Stomach (tissue), 4 donors: ENCODE data around the gene REV3L.

ENCODE experiments used
- EP300 ChIP-seq: sonication (generic); formaldehyde crosslinking; IDR thresholded peaks from one replicate; pipeline ENCODE4 v1.6.1; 2017; ENCODE audit warnings: antibody characterized with exemption
- POLR2A ChIP-seq, 4 donors: fragments of 450-650 bp; IDR thresholded peaks; one replicate each; pipeline ENCODE4 v1.6.1; 2016; ENCODE audit warnings: antibody characterized with exemption in 4 of 4, control low read depth in 2 of 4, mild to moderate bottlenecking in 1 of 4, moderate library complexity in 1 of 4
- POLR2AphosphoS5 ChIP-seq, 3 donors: sonication (generic); formaldehyde crosslinking; IDR thresholded peaks; one replicate each; pipeline ENCODE4 v1.6.1; 2016; ENCODE audit warnings: antibody characterized with exemption in 3 of 3
- TF ChIP-seq, protein P1 (sequence below), 7 experiments: fragments of 450-650 bp in 4 of 7; fragments of 200-600 bp in 3 of 7; sonication (generic) in 3 of 7; IDR thresholded peaks; one replicate each; pipeline ENCODE4 v1.5.1; 2016 to 2019; ENCODE audit warnings: antibody characterized with exemption in 7 of 7, control low read depth in 2 of 7, mild to moderate bottlenecking in 1 of 7

DNA sequence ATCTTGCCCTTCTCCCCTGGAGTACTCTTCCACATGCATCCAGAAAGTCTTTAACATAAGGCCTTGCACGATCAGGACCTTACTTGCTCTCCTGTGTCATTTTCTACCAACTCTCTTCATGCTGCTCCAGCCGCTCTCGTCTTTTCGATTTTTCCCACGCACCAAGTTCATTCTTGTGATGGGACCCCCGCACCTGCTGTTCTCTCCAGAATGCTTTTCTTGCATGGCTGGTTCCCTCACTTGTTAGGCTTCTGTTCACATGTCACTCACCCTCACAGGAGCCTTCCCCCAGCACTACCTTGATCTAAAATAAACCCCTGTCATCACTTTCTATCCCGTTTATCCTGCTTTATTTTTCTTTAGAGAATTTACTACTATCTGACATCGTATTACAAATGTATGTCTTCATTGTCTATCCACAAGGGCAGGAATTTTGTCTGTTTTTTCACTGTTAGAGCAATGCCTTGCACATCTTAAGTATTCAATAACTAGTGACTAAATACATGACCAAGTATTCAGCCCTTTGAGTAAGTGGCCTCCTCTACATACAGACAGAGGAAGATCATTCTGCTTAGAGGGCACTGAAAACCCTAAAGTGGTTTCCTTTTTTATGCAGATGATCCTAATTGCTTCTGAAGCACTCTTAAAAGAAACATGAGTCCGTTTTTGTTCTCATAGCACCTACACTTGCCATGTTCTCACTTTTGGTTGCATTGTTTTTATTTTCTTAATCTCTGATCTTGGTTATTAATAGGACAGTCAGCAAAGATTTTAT, 228.8 kb downstream of the REV3L start:
- TF ChIP-seq, protein P1, sequence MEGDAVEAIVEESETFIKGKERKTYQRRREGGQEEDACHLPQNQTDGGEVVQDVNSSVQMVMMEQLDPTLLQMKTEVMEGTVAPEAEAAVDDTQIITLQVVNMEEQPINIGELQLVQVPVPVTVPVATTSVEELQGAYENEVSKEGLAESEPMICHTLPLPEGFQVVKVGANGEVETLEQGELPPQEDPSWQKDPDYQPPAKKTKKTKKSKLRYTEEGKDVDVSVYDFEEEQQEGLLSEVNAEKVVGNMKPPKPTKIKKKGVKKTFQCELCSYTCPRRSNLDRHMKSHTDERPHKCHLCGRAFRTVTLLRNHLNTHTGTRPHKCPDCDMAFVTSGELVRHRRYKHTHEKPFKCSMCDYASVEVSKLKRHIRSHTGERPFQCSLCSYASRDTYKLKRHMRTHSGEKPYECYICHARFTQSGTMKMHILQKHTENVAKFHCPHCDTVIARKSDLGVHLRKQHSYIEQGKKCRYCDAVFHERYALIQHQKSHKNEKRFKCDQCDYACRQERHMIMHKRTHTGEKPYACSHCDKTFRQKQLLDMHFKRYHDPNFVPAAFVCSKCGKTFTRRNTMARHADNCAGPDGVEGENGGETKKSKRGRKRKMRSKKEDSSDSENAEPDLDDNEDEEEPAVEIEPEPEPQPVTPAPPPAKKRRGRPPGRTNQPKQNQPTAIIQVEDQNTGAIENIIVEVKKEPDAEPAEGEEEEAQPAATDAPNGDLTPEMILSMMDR (IDR thresholded peaks at IDR 0.05): no peak
- TF ChIP-seq EP300 (no peak), POLR2A (IDR thresholded peaks at IDR 0.05) (no peak), POLR2AphosphoS5 (IDR thresholded peaks at IDR 0.05) (no peak)
